B cell (primary cell): ENCODE data around the gene IFNA17. TPM values are rescaled to one million over a fixed set of nuclear protein-coding genes. Genes with fewer than 3 reads are reported as not detected.

Source experiments
- ATAC-seq: fragments of 200-7000 bp; cut with Tn5 transposase; one replicate; pipeline ENCODE4 v1.10.0; 2021; ENCODE audit warnings: low read depth, mild to moderate bottlenecking, moderate number of reproducible peaks, moderate library complexity
- CTCF ChIA-PET: fragments of 350-600 bp; sonication (Branson Sonifier 250); formaldehyde crosslinking; loops from one replicate; lab custom pipeline; 2021; ENCODE audit warnings: antibody characterized with exemption, inconsistent platforms; lab: Charles Lee
- POLR2A ChIA-PET: fragments of 350-600 bp; sonication (Branson Sonifier 250); formaldehyde crosslinking; loops from one replicate; lab custom pipeline; 2021; ENCODE audit warnings: antibody characterized with exemption; lab: Charles Lee
- DNase-seq: peaks from one replicate; pipeline ENCODE4 v3.0.0; 2013
- H2AFZ ChIP-seq: 2 replicates; pipeline ENCODE4 v1.6.1; 2012; ENCODE audit warnings: mild to moderate bottlenecking, low read depth, low read length; ENCODE audit not compliant: insufficient read depth, poor library complexity, severe bottlenecking
- H3K27ac ChIP-seq, 2 donors: 1 replicate in 1 of 2; 2 replicates in 1 of 2; pipeline ENCODE4 v1.5.1; 2012 to 2013; ENCODE audit warnings: low read length in 2 of 2, mild to moderate bottlenecking in 2 of 2, moderate library complexity in 1 of 2
- H3K27me3 ChIP-seq, 4 experiments: fragments of 200-600 bp in 1 of 4; sonication (generic) in 1 of 4; replicated peaks in 1 of 4; 1 replicate in 2 of 4; 2 replicates in 2 of 4; pipeline versions ENCODE4 v1.6.1 to v1.7.0; 2013 to 2016; ENCODE audit warnings: low read length in 3 of 4, mild to moderate bottlenecking in 2 of 4, mixed read lengths in 1 of 4, moderate library complexity in 1 of 4; ENCODE audit not compliant: insufficient read depth in 4 of 4, control insufficient read depth in 3 of 4; ENCODE audit errors: control extremely low read depth in 1 of 4
- H3K36me3 ChIP-seq, 2 experiments: replicated peaks in 1 of 2; 1 replicate in 1 of 2; 2 replicates in 1 of 2; pipeline versions ENCODE4 v1.6.1 to v1.7.1; 2013; ENCODE audit warnings: low read length in 1 of 2; ENCODE audit not compliant: insufficient read depth in 2 of 2, control insufficient read depth in 1 of 2; ENCODE audit errors: control extremely low read depth in 1 of 2, extremely low read depth in 1 of 2
- H3K4me1 ChIP-seq, 2 donors: fragments of 200-600 bp in 1 of 2; sonication (generic) in 1 of 2; 1 replicate in 1 of 2; 2 replicates in 1 of 2; pipeline versions ENCODE4 v1.5.1 to v1.6.1; 2013 to 2017; ENCODE audit warnings: low read length in 2 of 2; ENCODE audit not compliant: control insufficient read depth in 2 of 2, insufficient read depth in 2 of 2
- H3K4me2 ChIP-seq: replicated peaks from 2 replicates; pipeline ENCODE3; 2012; ENCODE audit warnings: mild to moderate bottlenecking, low read depth, low read length; ENCODE audit not compliant: poor library complexity, severe bottlenecking
- H3K4me3 ChIP-seq, 5 experiments: fragments of 200-600 bp in 1 of 5; sonication (generic) in 1 of 5; 1 replicate in 3 of 5; 2 replicates in 2 of 5; pipeline versions ENCODE4 v1.5.1 to v1.7.0; 2011 to 2016; ENCODE audit warnings: low read length in 4 of 5, mild to moderate bottlenecking in 4 of 5, low read depth in 2 of 5, control low read depth in 1 of 5, moderate library complexity in 1 of 5; ENCODE audit not compliant: insufficient read depth in 1 of 5; ENCODE audit errors: control extremely low read depth in 1 of 5, extremely low read depth in 1 of 5
- H3K79me2 ChIP-seq: fragments of 200-600 bp; sonication (generic); one replicate; pipeline ENCODE4 v1.6.0; 2016; ENCODE audit warnings: low read length; ENCODE audit not compliant: control insufficient read depth, insufficient read depth
- H3K9ac ChIP-seq: fragments of 200-600 bp; sonication (generic); 2 replicates; pipeline ENCODE4 v1.6.1; 2017; ENCODE audit warnings: mild to moderate bottlenecking, low read length, moderate library complexity
- H3K9me3 ChIP-seq, 3 donors: one replicate each; pipeline versions ENCODE4 v1.6.1 to v1.7.1; 2013; ENCODE audit warnings: low read length in 2 of 3; ENCODE audit not compliant: control insufficient read depth in 2 of 3, insufficient read depth in 1 of 3; ENCODE audit errors: control extremely low read depth in 1 of 3
- H4K20me1 ChIP-seq: 2 replicates; pipeline ENCODE4 v1.6.0; 2012; ENCODE audit warnings: mild to moderate bottlenecking, low read length; ENCODE audit not compliant: insufficient read depth, control insufficient read depth, poor library complexity, severe bottlenecking
- H3K27ac Mint-ChIP-seq: one replicate; pipeline ENCODE4 v1.8.0; 2021; ENCODE audit warnings: mixed read lengths
- H3K27me3 Mint-ChIP-seq: one replicate; pipeline ENCODE4 v1.8.0; 2021; ENCODE audit warnings: mixed read lengths
- H3K4me1 Mint-ChIP-seq: one replicate; pipeline ENCODE4 v1.8.0; 2021; ENCODE audit warnings: mixed read lengths
- H3K4me3 Mint-ChIP-seq: one replicate; pipeline ENCODE4 v1.8.0; 2021; ENCODE audit warnings: mixed read lengths
- H3K9me3 Mint-ChIP-seq: one replicate; pipeline ENCODE4 v1.8.0; 2022; ENCODE audit warnings: mixed read lengths; ENCODE audit not compliant: insufficient read depth
- EZH2 ChIP-seq: IDR thresholded peaks from 2 replicates; pipeline ENCODE4 v1.6.1; 2012; ENCODE audit warnings: borderline replicate concordance, low read depth, mild to moderate bottlenecking, moderate library complexity, low read length; ENCODE audit not compliant: insufficient read depth, poor library complexity, severe bottlenecking
- WGBS: methylation state at CpG from one replicate; pipeline ENCODE4 v1.1.5; 2013; ENCODE audit warnings: missing lambda C conversion rate; ENCODE audit not compliant: insufficient coverage; 5-methylcytosine and 5-hydroxymethylcytosine counted together
- intact Hi-C: fragments of 100-400 bp; cut with micrococcal nuclease; formaldehyde crosslinking; loops from one replicate; pipeline ENCODE4 v1.10.0; 2022
- polyA plus RNA-seq: library from polyadenylated mRNA; depleted of rRNA; stranded (reverse); fragments of >200 nt; gene quantifications from 2 replicates; pipeline ENCODE4 v1.2.3, GENCODE V29; 2012
- total RNA-seq, 2 donors: library from RNA; stranded (reverse); fragments of 120-200 nt in 1 of 2; gene quantifications; 1 replicate in 1 of 2; 2 replicates in 1 of 2; pipeline versions ENCODE4 v1.2.3 to v1.2.4, GENCODE V29; 2013 to 2022
- TF ChIP-seq, protein P1 (sequence below): fragments of 200-600 bp; IDR thresholded peaks from one replicate; pipeline ENCODE4 v1.8.0; 2022; ENCODE audit warnings: antibody characterized with exemption, mild to moderate bottlenecking

Gene IFNA17
- total and polyA plus RNA-seq, 2 donors (not counting 1 experiment from before 2014, with no cell fraction given), result not detected

DNA sequence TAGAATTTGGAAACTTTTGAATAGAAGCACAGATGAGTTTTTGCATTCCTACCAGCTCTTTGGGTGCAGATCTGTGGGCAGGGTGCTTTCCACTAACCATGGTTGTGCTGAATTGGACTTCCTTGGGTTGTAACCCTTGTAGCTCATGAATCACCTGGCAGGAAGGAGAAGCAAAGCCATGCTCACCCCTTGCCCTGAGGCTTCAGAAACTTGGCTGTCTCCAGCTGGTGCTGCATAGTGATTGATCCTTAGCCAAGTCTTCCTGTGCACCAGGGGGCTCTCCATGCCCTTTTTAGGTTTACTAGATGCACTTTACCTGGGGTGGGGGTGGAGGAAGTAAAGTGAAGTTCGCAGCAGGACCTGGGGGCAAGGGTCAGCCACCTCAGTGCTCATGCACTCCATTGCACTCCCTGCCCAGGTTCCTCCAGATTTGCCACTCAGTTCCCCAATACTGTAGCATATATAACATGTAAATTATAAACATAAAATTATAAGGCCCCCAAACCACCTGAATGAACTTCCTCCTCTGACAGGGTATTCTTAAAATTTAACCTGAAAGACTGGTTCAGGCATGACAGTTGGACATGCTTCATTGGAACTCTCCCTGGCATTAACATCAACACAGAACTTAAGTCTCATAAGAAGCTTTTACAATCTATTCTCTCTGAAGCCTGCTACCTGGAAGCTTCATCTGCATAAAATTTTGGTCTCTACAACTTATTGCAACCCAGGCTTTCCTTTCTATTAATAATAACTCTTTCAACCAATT, 37.6 kb upstream of the IFNA17 start:
- Histone ChIP-seq H3K9me3 (no peaks in the 10 kb centered on the region), H2AFZ (no peak overlapping the region), H3K27ac (no peak overlapping the region), H3K4me1 (peaks cover 5 to 8% of the 10 kb centered on the region in 2 donors), H3K4me2 (no peak overlapping the region), H3K36me3 (no peaks in the 10 kb centered on the region), H3K9ac (no peak overlapping the region), H3K79me2 (no peaks in the 10 kb centered on the region), H3K4me3 (no peak overlapping the region), H3K27me3 (no peaks in the 10 kb centered on the region), H4K20me1 (no peaks in the 10 kb centered on the region)
- POLR2A ChIA-PET, result no interaction called here
- TF ChIP-seq EZH2, result no peak
- TF ChIP-seq, protein P1, sequence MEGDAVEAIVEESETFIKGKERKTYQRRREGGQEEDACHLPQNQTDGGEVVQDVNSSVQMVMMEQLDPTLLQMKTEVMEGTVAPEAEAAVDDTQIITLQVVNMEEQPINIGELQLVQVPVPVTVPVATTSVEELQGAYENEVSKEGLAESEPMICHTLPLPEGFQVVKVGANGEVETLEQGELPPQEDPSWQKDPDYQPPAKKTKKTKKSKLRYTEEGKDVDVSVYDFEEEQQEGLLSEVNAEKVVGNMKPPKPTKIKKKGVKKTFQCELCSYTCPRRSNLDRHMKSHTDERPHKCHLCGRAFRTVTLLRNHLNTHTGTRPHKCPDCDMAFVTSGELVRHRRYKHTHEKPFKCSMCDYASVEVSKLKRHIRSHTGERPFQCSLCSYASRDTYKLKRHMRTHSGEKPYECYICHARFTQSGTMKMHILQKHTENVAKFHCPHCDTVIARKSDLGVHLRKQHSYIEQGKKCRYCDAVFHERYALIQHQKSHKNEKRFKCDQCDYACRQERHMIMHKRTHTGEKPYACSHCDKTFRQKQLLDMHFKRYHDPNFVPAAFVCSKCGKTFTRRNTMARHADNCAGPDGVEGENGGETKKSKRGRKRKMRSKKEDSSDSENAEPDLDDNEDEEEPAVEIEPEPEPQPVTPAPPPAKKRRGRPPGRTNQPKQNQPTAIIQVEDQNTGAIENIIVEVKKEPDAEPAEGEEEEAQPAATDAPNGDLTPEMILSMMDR, result no peak
- DNase-seq (no peak), ATAC-seq (no peak)
- WGBS, result no CpG with 5 or more reads among the region's 1 CpG
- H3K4me3 Mint-ChIP-seq, result no peak overlapping the region
- H3K9me3 Mint-ChIP-seq, result no peaks in the 10 kb centered on the region
- intact Hi-C loops, result no loop called here
- H3K27ac Mint-ChIP-seq, result no peak overlapping the region
- CTCF ChIA-PET, result interaction anchor here (1.0 to 2.3 kb wide), 2 partner anchors 15 to 83 kb away, joined by 4 to 7 read pairs; no protein-coding TSS in a partner anchor
- H3K27me3 Mint-ChIP-seq, result peaks cover 28% of the 10 kb centered on the region
- H3K4me1 Mint-ChIP-seq, result peaks cover 18% of the 10 kb centered on the region

DNA sequence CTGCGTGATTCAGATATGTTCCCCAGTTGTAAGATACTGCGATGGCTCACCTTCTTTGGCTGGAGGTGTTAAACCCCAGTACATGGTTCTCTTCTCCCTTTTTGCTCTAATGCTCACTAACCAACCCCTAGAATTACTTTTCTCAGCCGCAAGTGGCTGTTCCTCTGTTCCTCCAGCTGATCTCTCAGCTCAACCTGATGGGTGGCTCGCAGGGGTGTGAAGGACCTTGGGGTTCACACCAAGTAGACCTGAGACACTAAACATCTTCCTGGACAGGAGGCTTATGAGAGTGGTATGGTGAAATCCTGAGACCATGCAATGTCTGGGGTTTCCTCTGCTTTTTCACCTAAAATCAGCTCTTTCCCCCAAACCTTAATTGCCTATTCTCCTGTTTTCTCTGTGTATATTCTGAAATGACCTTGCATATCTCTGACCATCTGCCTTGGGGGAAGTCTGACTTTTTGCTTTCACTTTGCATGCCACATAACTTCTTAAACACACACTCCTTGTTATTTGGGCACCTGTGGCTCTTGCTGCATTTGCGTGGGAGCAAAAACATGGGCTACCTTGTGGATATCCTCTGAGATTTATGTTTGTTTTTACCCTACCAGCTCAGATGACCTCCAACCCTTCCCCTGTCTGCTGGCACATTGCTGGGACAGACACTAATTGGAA, 27.7 kb upstream of the IFNA17 start:
- Mint-ChIP-seq H3K27me3 (peaks cover 36% of the 10 kb centered on the region), H3K4me1 (peaks cover 5% of the 10 kb centered on the region), H3K9me3 (no peaks in the 10 kb centered on the region), H3K27ac (no peak overlapping the region), H3K4me3 (no peak overlapping the region)
- DNase-seq (no peak), ATAC-seq (no peak)
- Histone ChIP-seq H4K20me1 (no peaks in the 10 kb centered on the region), H3K4me1 (peaks cover 2 to 3% of the 10 kb centered on the region in 2 donors), H3K79me2 (no peaks in the 10 kb centered on the region), H3K9me3 (no peaks in the 10 kb centered on the region), H3K27ac (no peak overlapping the region), H3K4me2 (no peak overlapping the region), H3K36me3 (no peaks in the 10 kb centered on the region), H2AFZ (no peak overlapping the region), H3K9ac (no peak overlapping the region), H3K27me3 (no peaks in the 10 kb centered on the region), H3K4me3 (no peak overlapping the region)
- ChIA-PET POLR2A (no interaction called here), CTCF (interaction anchor here (0.6 kb wide), 1 partner anchor 508 kb away, joined by 3 read pairs; no protein-coding TSS in a partner anchor)
- TF ChIP-seq EZH2, result no peak
- TF ChIP-seq, protein P1, result no peak
- WGBS, result 95% methylated on average over 3 of the region's 5 CpGs
- intact Hi-C loops, result no loop called here
